ENCODE data around the gene IFNAR1.

IFNAR1 gene

GRCh38 chr21:33402001-33402979 lies 77.5 kb downstream of the IFNAR1 start:
- DNase-seq (ENCODE audit: low read depth): no peak

GRCh38 chr21:33403128-33403785 lies 78.5 kb downstream of the IFNAR1 start, which contains the start of gene IFNGR2:
TSS of gene IFNGR2 (plus strand) at chr21:33403413. CDS start at chr21:33403544, 131 bp downstream.
- DNase-seq (ENCODE audit: low read depth): no peak

GRCh38 chr21:33403786-33404585 lies 79.2 kb downstream of the IFNAR1 start:
- DNase-seq (ENCODE audit: low read depth): no peak

GRCh38 chr21:33406493-33406892 lies 81.7 kb downstream of the IFNAR1 start:
- no peak for DNase-seq (ENCODE audit: low read depth)
